ENCODE measurements around the gene TMEM52.

Gene TMEM52

DNA sequence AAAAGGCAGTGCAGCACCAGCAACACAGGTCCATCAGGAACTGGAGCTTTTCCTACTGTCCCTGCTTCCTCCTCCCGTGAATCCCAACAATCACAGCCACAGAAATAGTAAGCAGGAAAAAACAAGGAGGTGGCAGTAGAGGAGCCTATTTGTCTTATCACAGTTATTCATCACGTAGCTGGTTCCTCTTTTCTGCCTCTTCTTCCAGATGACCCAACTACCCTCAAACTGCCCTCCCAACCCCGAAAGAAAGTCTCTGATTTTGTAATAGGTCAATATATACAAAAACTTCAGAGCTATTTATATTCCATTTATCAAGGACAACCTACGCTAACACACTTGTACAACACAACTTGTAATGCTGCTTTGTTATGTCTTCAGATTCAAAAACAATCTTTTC, 49.6 kb downstream of the TMEM52 start:
- TF ChIP-seq, protein P1, sequence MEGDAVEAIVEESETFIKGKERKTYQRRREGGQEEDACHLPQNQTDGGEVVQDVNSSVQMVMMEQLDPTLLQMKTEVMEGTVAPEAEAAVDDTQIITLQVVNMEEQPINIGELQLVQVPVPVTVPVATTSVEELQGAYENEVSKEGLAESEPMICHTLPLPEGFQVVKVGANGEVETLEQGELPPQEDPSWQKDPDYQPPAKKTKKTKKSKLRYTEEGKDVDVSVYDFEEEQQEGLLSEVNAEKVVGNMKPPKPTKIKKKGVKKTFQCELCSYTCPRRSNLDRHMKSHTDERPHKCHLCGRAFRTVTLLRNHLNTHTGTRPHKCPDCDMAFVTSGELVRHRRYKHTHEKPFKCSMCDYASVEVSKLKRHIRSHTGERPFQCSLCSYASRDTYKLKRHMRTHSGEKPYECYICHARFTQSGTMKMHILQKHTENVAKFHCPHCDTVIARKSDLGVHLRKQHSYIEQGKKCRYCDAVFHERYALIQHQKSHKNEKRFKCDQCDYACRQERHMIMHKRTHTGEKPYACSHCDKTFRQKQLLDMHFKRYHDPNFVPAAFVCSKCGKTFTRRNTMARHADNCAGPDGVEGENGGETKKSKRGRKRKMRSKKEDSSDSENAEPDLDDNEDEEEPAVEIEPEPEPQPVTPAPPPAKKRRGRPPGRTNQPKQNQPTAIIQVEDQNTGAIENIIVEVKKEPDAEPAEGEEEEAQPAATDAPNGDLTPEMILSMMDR (IDR thresholded peaks at IDR 0.05), result no peak
- no peak for TF ChIP-seq ZFX (IDR thresholded peaks at IDR 0.05; ENCODE audit: borderline replicate concordance)
- no peak overlapping the region for H3K27ac ChIP-seq
